Stimulated activated CD4-positive, alpha-beta T cell treated with anti-CD3 and anti-CD28 coated beads, Interleukin-12 subunit alpha, Interleukin-12 subunit beta, amount 100 ng/mL, for 4 hours (primary cell): ENCODE results near the gene WDR62.
A peak's percentile ranks its signal among the peaks of the same experiment; 100 is the strongest.

Experiments
- DNase-seq: peaks from one replicate; pipeline ENCODE4 v3.0.0-alpha.2; 2020

Gene WDR62

GRCh38 chr19:36054733-36055686 lies at the start of gene WDR62:
Gene WDR62 (plus strand): TSS chr19:36054897. CDS start chr19:36054972, 75 bp downstream.
- peak; percentile 94 for DNase-seq

- DNase-seq, result no peak
Observed at GRCh38 chr19:36006955-36007354, 47.7 kb upstream of the WDR62 start.

- DNase-seq, result no peak
Observed at GRCh38 chr19:36008336-36008978, 46.2 kb upstream of the WDR62 start, which contains the start of gene SYNE4. Gene SYNE4 (minus strand): TSS chr19:36008813. CDS start chr19:36008681, 132 bp downstream.

- peak; percentile 54 for DNase-seq
Observed at GRCh38 chr19:36009220-36009619, 45.5 kb upstream of the WDR62 start.

GRCh38 chr19:36009633-36010379 lies 44.9 kb upstream of the WDR62 start:
- DNase-seq, result no peak

GRCh38 chr19:36010402-36010801 lies 44.3 kb upstream of the WDR62 start:
- DNase-seq, result no peak

- no peak for DNase-seq
Observed at GRCh38 chr19:36013280-36014011, 41.3 kb upstream of the WDR62 start.

- peak; percentile 99 for DNase-seq
Observed at GRCh38 chr19:36014012-36014924, 40.4 kb upstream of the WDR62 start, which contains the start of gene ALKBH6. Gene ALKBH6 (minus strand): TSS chr19:36014213. CDS start chr19:36013397, 816 bp downstream.

GRCh38 chr19:36019061-36019670 lies 35.5 kb upstream of the WDR62 start:
- DNase-seq, result no peak

- no peak for DNase-seq
Observed at GRCh38 chr19:36023432-36023831, 31.3 kb upstream of the WDR62 start.

- no peak for DNase-seq
Observed at GRCh38 chr19:36025541-36025940, 29.2 kb upstream of the WDR62 start.

GRCh38 chr19:36026091-36026876 lies 28.4 kb upstream of the WDR62 start:
- DNase-seq, result no peak

- no peak for DNase-seq
Observed at GRCh38 chr19:36027696-36028095, 27.0 kb upstream of the WDR62 start.

GRCh38 chr19:36028313-36029041 lies 26.2 kb upstream of the WDR62 start:
- DNase-seq, result no peak

GRCh38 chr19:36030264-36031148 lies 24.2 kb upstream of the WDR62 start:
- DNase-seq, result no peak

GRCh38 chr19:36031308-36031707 lies 23.4 kb upstream of the WDR62 start:
- no peak for DNase-seq

- DNase-seq, result peak; percentile 48
Observed at GRCh38 chr19:36032251-36033104, 22.2 kb upstream of the WDR62 start, which contains the start of gene CLIP3. Gene CLIP3 (minus strand): TSS chr19:36032873. CDS start chr19:36032357, 516 bp downstream.
